COLO668 (cell line): ENCODE measurements around the gene SOSTDC1.
"Not testable (repeated sequence)": the region's sequence is repeated elsewhere in the genome, so short reads cannot be mapped to it uniquely, and the experiment has no call there.

Experiments
- DNase-seq: peaks from one replicate; lab custom pipeline; 2025; ENCODE audit not compliant: unreplicated experiment; lab: John Stamatoyannopoulos, UW

Gene SOSTDC1, protein sequence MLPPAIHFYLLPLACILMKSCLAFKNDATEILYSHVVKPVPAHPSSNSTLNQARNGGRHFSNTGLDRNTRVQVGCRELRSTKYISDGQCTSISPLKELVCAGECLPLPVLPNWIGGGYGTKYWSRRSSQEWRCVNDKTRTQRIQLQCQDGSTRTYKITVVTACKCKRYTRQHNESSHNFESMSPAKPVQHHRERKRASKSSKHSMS

GRCh38 chr7:16465469-16466361 lies at the start of gene SOSTDC1:
SOSTDC1 (minus strand) TSS chr7:16465738; CDS start chr7:16465668, 70 bp downstream.
- DNase-seq = no peak

- no peak for DNase-seq
Measured at GRCh38 chr7:16514729-16515128, 49.2 kb upstream of the SOSTDC1 start.

- DNase-seq = no peak
Measured at GRCh38 chr7:16514271-16514670, 48.7 kb upstream of the SOSTDC1 start.

- DNase-seq = no peak
Measured at GRCh38 chr7:16512097-16512496, 46.6 kb upstream of the SOSTDC1 start.

DNA sequence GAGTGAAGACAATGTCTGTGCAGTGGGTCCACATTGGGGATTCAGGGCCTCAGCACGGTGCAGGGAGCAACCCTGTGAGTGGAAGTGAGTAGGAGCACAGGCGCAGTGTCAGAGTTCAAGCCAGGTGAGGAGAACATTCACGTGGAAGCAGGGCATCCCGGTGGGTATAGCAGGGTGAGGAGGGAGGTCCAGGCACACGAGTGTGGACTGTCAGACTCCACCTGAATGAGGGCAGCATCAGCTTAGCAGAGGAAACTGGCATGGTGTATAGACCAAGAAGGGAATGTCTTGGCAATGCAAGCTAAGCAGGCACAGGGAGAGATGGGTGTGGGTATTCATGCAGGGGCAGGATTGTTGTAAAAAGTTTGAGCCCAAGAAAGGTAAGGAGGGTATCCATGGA lies 45.8 kb upstream of the SOSTDC1 start:
- no peak for DNase-seq

GRCh38 chr7:16509829-16510228 lies 44.3 kb upstream of the SOSTDC1 start:
- no peak for DNase-seq

DNA sequence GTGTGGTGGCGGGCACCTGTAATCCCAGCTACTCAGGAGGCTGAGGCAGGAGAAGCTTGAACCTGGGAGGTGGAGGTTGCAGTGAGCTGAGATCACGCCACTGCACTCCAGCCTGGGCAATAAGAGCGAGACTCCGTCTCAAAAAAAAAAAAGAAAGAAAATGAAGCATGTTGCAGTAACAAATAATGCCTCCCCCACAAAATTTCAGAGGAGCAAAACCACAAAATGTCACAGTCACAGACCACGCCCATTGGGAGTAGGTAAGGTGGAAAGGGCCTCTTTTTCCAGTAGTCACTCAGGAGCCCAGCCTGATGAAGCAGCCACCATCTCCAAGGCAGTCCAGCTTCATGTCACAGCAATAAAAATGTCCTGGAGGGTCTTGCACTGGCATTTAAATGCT lies 40.9 kb upstream of the SOSTDC1 start:
- DNase-seq = not testable (repeated sequence)

DNA sequence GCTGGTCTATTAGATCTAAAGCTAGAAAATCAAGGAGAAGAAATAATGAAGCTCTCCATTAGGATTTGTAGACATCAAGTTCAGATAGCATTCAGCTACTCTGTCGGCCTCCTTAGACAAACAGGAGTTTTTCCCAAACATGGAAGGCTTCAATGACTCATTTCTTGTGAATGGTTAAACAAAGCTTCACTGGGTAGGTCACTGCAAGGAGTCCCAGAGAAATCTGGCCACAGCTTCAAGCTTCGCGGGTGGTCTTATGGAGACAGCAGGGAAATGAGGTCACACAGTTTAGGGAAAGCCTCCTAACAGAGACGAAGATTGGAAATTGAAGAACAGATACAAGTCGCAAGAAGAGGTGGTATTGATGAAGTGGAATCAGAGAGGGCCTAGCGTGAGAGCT lies 38.5 kb upstream of the SOSTDC1 start:
- DNase-seq = no peak

- no peak for DNase-seq
Measured at GRCh38 chr7:16502303-16502702, 36.8 kb upstream of the SOSTDC1 start.

GRCh38 chr7:16498122-16498521 lies 32.6 kb upstream of the SOSTDC1 start:
- DNase-seq = no peak

DNA sequence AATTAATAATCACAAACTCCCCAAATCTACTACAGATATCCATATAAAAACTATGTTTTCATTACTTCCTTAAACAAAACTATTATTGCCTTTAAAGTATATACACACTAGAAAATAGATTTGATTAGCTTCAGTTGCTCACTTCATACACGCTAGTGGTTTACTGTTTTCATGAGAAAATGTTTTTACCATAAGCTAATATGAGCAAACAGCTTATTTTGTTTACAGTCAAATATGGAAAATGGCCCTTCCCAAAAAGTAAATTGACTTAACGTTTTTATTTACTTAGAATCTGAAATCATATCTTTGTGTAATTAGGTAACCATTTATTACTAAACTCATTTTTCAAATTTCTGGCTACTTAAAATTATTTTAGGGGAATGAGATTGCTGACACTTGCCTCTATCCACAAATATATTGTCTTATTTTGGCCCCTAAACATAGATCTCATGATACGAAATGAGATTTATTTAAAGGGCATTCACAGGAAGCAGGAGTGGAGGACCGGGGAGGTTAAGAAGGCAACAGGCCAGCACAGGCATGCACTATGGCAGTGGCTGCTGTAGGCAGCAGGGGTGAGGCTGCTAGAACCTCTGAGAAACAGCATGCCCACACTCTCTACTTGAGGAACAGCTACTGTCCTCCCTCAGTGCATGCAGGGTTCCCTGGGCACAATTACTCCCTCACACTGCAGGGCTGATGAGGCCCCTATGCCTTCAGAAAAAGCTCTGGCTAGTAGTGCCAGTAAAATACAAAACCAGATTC lies 29.6 kb upstream of the SOSTDC1 start:
- DNase-seq = no peak

- DNase-seq = no peak
Measured at GRCh38 chr7:16494551-16494950, 29.0 kb upstream of the SOSTDC1 start.

DNA sequence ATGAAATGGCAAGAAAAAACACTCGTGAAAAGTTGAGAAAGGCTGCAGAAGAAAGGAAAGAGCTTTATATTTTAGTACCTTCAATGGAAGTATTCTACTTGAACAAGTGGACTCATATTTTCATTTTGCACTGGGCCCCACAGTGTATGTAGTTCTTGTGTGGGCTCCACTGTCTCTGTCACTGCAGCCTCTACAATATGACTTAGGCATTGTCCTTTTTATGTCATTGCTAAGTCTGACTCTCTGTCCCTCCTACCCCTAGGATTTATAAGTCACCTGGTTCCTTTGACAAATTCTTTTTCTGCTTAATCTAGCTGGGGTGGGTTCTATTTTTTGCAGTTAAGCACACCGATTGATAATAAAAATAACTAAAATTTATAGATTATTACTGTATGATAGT lies 27.7 kb upstream of the SOSTDC1 start:
- DNase-seq = no peak

GRCh38 chr7:16492513-16493062 lies 27.1 kb upstream of the SOSTDC1 start:
- no peak for DNase-seq

- no peak for DNase-seq
Measured at GRCh38 chr7:16491148-16491547, 25.6 kb upstream of the SOSTDC1 start.

GRCh38 chr7:16484453-16485158 lies 19.1 kb upstream of the SOSTDC1 start:
- DNase-seq = no peak

DNA sequence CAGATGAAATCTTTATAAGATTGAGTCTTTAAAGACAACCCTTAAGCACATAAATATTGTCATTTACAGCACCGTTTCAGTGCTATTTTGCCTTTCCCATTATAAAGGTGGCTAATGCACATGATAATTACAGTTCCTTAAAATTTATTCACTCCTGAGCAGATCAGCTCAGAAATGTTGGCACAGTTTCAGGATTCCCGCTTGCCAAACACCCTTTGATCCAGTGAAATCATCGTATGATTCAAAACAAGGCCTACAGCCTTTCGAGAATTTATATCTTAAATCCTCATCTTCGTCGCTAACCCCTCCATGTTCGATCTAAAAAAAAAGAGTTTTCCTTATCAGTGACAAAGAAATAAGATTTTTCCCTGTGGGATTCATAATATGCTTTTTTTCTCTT lies 14.1 kb upstream of the SOSTDC1 start:
- no peak for DNase-seq

GRCh38 chr7:16479161-16479560 lies 13.6 kb upstream of the SOSTDC1 start:
- DNase-seq = no peak

GRCh38 chr7:16471933-16472332 lies 6.4 kb upstream of the SOSTDC1 start:
- no peak for DNase-seq

- DNase-seq = no peak
Measured at GRCh38 chr7:16463949-16464715, 1.4 kb downstream of the SOSTDC1 start.
